Measurements from ENCODE around the gene OLFML3.

Gene OLFML3

DNA sequence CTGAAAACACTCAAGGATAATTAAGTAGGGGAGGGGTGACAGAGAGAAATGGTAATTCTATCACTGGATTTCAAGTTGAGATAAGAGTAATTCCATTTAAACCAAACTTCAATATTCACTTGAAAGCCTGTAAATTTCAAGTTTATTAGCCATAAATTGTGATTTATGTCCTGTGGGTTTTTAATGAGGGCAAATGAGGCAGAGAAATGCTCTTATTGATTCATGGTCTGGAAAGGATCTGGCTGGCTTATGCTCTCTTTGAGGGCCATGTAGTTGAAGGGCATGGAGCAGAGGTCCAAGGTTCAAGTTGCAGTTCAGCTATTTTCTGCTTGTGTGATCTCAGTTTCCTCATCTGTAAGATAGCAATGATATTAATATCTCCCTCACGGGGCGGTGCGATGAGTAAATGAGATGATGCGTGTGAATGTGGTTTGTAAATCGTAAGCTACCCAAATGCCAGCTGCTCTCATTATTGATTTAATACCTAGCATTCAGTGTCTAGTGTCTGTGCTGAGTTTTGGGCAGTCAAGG lies 12.3 kb downstream of the OLFML3 start:
- H3K4me3 ChIP-seq (ENCODE audit: low read depth, low read length) = no peak overlapping the region
- TF ChIP-seq, protein P1, sequence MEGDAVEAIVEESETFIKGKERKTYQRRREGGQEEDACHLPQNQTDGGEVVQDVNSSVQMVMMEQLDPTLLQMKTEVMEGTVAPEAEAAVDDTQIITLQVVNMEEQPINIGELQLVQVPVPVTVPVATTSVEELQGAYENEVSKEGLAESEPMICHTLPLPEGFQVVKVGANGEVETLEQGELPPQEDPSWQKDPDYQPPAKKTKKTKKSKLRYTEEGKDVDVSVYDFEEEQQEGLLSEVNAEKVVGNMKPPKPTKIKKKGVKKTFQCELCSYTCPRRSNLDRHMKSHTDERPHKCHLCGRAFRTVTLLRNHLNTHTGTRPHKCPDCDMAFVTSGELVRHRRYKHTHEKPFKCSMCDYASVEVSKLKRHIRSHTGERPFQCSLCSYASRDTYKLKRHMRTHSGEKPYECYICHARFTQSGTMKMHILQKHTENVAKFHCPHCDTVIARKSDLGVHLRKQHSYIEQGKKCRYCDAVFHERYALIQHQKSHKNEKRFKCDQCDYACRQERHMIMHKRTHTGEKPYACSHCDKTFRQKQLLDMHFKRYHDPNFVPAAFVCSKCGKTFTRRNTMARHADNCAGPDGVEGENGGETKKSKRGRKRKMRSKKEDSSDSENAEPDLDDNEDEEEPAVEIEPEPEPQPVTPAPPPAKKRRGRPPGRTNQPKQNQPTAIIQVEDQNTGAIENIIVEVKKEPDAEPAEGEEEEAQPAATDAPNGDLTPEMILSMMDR (IDR thresholded peaks at IDR 0.05; ENCODE audit: control insufficient read depth, extremely low read depth, insufficient read depth) = no peak
- no peak for DNase-seq (ENCODE audit: low read depth)

DNA sequence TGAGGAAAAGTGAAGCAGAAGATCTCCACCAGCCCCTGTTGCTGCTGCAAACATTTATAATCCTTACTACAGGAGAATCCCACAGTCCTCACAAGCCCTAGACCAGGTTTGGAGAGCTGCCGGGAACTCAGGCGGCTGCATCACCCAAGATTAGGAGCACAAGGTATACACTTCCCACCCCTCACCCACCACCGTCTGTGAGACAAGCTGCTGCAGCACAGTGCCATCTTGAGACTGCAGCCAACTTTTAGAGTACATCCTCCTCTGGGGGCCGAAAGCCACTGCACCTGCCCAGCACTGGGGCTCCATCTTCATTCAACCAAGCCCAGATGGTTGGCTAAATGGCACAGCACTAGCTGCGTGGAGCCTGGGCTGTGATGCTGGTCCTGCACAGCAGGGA lies 13.8 kb downstream of the OLFML3 start:
- DNase-seq (ENCODE audit: low read depth) = no peak
- no peak overlapping the region for H3K4me3 ChIP-seq (ENCODE audit: low read depth, low read length)
- TF ChIP-seq, protein P1 (IDR thresholded peaks at IDR 0.05; ENCODE audit: control insufficient read depth, extremely low read depth, insufficient read depth) = no peak

DNA sequence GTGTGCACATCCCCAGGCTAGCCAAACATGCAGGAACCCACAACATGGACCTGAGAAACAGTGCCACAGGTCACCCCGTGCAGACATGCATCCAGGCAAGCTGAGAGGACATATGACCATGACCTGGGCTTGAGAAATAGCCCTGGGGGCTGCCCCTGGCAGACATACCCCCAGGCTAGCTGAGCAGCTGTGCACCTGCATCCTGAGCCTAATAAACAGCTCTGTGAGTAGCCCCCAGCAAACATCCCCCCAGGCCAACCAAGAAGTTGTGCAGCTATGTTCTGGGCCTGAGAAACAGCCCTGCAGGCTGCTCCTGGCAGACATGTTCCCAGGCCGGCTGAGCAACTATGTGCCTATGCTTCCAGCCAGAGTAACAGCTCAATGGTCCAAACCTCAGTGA lies 14.5 kb downstream of the OLFML3 start:
- no peak for DNase-seq (ENCODE audit: low read depth)
- no peak overlapping the region for H3K4me3 ChIP-seq (ENCODE audit: low read depth, low read length)
- TF ChIP-seq, protein P1 (IDR thresholded peaks at IDR 0.05; ENCODE audit: control insufficient read depth, extremely low read depth, insufficient read depth) = no peak

DNA sequence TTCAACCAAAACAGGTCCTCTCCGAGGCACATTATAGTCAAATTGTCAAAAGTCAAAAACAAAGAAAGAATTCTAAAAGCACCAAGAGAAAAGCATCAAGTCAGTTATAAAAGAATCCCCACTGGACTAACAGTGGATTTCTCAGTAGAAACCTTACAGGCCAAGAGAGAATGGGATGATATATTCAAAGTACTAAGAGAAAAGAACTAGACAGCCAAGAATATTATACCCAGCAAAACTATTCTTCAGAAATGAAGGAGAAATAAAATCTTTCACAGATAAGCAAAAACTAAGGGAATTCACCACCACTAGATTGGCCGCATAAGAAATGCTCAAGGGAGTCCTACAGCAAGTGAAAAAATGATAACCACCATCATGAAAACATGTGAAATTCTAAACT lies 16.1 kb downstream of the OLFML3 start:
- no peak for DNase-seq (ENCODE audit: low read depth)
- no peak overlapping the region for H3K4me3 ChIP-seq (ENCODE audit: low read depth, low read length)
- TF ChIP-seq, protein P1 (IDR thresholded peaks at IDR 0.05; ENCODE audit: control insufficient read depth, extremely low read depth, insufficient read depth) = no peak

DNA sequence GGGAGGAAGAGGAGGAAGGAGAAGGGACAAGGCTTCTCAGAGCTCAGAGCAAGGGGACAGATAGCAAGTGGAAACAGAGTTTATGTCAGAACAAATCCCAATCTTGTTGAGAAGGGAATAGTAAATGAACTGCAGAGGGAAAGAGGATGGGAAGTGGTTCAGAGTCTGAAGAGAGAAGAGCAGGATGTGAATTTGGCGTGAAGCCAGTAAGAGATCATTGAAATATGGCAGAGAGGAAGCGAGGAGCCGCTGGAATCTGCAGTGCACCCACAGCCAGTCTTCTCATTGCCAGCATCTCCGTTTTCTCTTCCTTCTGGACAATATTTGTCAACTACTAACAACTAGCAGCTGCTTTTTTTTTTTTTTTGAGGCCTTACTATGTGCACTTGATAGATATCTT lies 19.1 kb downstream of the OLFML3 start:
- no peak for DNase-seq (ENCODE audit: low read depth)
- TF ChIP-seq, protein P1 (IDR thresholded peaks at IDR 0.05; ENCODE audit: control insufficient read depth, extremely low read depth, insufficient read depth) = no peak
- no peak overlapping the region for H3K4me3 ChIP-seq (ENCODE audit: low read depth, low read length)

DNA sequence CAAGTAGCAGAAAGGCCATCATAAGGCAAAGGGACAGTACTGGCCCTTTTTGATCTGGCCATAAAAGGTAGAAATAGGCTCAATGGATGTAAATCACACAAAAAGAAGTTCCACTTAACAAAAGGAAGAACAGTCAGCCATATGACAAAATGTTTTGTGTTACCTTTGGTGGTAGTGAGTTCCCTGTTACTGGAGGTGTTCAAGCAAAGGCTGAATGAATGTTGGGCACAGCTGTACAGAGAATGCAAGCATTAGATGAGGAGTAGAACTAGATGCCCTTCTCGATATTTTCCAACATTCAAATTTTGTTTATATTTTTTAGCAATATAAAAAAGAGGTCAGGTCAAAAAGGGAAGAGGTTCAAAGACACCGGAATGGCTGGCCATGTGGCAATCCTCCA lies 20.0 kb downstream of the OLFML3 start:
- DNase-seq (ENCODE audit: low read depth) = no peak
- no peak overlapping the region for H3K4me3 ChIP-seq (ENCODE audit: low read depth, low read length)
- TF ChIP-seq, protein P1 (IDR thresholded peaks at IDR 0.05; ENCODE audit: control insufficient read depth, extremely low read depth, insufficient read depth) = no peak

DNA sequence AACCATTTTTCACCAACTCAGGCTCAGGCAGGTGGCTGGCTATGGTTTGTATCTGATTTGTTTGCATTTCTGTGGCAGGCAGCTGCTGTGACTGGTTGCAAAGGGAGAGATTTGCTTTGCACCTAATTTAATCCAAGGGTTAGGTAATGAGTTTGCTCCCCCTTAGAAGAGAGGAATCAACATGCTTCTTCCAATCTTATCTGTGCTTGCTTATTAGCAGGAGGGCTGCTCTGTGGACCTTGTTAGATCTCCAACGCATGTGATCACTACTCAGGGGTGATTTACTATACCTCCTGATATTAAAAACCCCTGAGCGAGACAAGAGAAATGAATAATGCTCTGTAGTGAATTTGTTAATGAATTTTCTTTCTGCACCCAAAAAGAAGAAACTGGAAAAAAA lies 20.5 kb downstream of the OLFML3 start:
- DNase-seq (ENCODE audit: low read depth) = no peak
- no peak overlapping the region for H3K4me3 ChIP-seq (ENCODE audit: low read depth, low read length)

More for the DNA sequence above, 20.5 kb downstream of the OLFML3 start:
- TF ChIP-seq, protein P1 (IDR thresholded peaks at IDR 0.05; ENCODE audit: control insufficient read depth, extremely low read depth, insufficient read depth) = no peak
